Measurements from ENCODE around the gene C11orf68. TPM values are rescaled to one million over a fixed set of nuclear protein-coding genes. Genes with fewer than 3 reads are reported as not detected.

C11orf68 gene
- total and polyA plus RNA-seq, 2 of the 8 experiments (the other 6 are each of a cell fraction or from before 2014, with no cell fraction given): 24.0 to 51.2 TPM

DNA sequence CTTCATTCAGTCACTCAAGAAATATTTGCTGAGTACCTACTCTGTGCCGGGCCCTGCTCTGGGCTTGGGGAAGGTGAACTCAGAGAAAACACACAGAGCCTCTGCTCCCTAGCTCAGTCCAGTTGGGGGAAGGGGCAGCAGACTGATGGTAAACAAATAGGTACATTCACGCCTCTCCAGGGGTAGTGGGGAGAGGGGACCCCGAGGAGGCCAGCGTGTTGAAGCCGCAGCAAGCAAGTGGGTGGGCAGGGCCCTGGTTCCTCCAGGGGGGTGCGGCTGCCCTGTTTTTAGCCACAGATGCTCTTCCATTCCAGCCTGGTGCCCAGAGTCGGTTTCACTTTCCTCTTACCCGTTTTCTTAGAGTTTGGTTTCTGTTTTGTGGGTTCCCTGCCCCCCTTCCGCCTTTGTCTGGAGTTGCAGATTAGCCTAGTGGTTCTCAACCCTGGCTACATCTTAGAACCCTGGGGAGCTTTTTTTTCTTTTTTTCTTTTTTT, 9.1 kb upstream of the C11orf68 start (continued):
- TF ChIP-seq KDM5A (IDR thresholded peaks at IDR 0.05; ENCODE audit: low read length) (no peak), MAFK (IDR thresholded peaks at IDR 0.05; ENCODE audit: low read depth, low read length) (no peak), POU5F1 (IDR thresholded peaks at IDR 0.05; ENCODE audit: low read depth, low read length) (no peak), TAF1 (IDR thresholded peaks at IDR 0.05; ENCODE audit: low read depth, low read length) (0 out of 2 replicates have a peak, but pooled peaks have one; percentile 25), KDM4A (IDR thresholded peaks at IDR 0.05; ENCODE audit: low read depth, low read length, severe bottlenecking) (no peak), SAP30 (IDR thresholded peaks at IDR 0.05; ENCODE audit: insufficient read depth, insufficient replicate concordance, low read length) (no peak), NANOG (IDR thresholded peaks at IDR 0.05; ENCODE audit: insufficient read depth, low read depth, low read length, poor library complexity, severe bottlenecking) (no peak), RNF2 (IDR thresholded peaks at IDR 0.05; ENCODE audit: borderline replicate concordance, low read depth, low read length, missing control alignments, poor library complexity, severe bottlenecking) (no peak)
- TF ChIP-seq, protein P1, sequence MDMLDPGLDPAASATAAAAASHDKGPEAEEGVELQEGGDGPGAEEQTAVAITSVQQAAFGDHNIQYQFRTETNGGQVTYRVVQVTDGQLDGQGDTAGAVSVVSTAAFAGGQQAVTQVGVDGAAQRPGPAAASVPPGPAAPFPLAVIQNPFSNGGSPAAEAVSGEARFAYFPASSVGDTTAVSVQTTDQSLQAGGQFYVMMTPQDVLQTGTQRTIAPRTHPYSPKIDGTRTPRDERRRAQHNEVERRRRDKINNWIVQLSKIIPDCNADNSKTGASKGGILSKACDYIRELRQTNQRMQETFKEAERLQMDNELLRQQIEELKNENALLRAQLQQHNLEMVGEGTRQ (IDR thresholded peaks at IDR 0.05; ENCODE audit: low read length): no peak
